ENCODE data around the gene DCDC2B. TPM values are rescaled to one million over a fixed set of nuclear protein-coding genes. Genes with fewer than 3 reads are reported as not detected.
A peak's percentile ranks its signal among the peaks of the same experiment; 100 is the strongest.

DCDC2B gene
- total and polyA plus RNA-seq, 2 of the 13 experiments (the other 11 are each of a cell fraction or from before 2014, with no cell fraction given): not detected

DNA sequence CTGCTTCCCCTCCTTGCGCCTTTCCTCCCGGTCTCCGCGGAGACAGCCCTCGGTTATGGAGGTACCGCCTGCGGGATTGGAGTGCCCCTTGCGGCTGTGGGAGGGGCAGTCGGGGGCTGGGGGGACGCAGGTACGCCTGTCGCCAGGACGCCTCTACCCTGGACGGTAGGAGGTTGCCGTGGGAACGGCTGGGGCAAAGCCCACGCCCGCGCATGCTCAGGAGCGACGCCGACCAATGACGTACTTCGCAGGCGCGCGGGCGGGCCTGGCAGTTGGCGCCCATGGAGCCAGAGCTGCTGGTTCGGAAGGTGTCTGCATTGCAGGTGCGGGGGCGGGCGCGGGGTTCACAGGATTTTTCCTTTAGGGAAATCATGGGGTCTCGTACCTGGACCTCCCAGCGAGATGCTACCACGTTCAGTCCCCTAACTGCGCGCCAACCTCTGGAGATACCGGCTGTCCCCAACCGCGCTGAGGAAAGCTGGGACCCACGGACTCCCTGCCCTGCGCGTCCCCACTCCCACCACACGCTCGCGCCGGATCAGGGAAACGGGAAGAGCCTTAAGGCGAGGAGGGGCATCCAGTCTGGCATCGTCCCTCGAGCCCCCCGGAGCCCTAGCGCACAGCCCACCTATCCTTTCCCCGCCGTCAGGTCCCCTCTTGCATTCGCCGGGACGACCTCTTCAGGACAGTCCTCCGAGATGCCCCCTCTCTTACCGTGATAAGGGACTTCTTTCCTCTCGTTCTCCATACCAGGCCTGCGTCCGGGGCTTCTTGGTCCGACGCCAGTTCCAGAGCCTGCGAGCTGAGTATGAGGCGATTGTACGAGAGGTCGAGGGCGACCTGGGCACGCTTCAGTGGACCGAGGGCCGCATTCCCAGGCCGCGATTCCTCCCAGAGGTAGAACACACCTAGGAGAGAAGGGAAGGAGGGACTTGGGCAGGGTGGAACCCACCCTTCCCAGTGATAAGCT is 3.2 kb upstream of the DCDC2B start, which contains the start of gene IQCC (continued):
- no peak for TF ChIP-seq ZNF20 (CRISPR knock-in tag; IDR thresholded peaks at IDR 0.05)
- TF ChIP-seq, protein P1, sequence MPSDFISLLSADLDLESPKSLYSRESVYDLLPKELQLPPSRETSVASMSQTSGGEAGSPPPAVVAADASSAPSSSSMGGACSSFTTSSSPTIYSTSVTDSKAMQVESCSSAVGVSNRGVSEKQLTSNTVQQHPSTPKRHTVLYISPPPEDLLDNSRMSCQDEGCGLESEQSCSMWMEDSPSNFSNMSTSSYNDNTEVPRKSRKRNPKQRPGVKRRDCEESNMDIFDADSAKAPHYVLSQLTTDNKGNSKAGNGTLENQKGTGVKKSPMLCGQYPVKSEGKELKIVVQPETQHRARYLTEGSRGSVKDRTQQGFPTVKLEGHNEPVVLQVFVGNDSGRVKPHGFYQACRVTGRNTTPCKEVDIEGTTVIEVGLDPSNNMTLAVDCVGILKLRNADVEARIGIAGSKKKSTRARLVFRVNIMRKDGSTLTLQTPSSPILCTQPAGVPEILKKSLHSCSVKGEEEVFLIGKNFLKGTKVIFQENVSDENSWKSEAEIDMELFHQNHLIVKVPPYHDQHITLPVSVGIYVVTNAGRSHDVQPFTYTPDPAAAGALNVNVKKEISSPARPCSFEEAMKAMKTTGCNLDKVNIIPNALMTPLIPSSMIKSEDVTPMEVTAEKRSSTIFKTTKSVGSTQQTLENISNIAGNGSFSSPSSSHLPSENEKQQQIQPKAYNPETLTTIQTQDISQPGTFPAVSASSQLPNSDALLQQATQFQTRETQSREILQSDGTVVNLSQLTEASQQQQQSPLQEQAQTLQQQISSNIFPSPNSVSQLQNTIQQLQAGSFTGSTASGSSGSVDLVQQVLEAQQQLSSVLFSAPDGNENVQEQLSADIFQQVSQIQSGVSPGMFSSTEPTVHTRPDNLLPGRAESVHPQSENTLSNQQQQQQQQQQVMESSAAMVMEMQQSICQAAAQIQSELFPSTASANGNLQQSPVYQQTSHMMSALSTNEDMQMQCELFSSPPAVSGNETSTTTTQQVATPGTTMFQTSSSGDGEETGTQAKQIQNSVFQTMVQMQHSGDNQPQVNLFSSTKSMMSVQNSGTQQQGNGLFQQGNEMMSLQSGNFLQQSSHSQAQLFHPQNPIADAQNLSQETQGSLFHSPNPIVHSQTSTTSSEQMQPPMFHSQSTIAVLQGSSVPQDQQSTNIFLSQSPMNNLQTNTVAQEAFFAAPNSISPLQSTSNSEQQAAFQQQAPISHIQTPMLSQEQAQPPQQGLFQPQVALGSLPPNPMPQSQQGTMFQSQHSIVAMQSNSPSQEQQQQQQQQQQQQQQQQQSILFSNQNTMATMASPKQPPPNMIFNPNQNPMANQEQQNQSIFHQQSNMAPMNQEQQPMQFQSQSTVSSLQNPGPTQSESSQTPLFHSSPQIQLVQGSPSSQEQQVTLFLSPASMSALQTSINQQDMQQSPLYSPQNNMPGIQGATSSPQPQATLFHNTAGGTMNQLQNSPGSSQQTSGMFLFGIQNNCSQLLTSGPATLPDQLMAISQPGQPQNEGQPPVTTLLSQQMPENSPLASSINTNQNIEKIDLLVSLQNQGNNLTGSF (CRISPR knock-in tag; IDR thresholded peaks at IDR 0.05): no peak
- TF ChIP-seq ZFP36 (IDR thresholded peaks at IDR 0.05; ENCODE audit: borderline replicate concordance, low read depth, low read length, partially characterized antibody): no peak
- TF ChIP-seq IKZF1 (IDR thresholded peaks at IDR 0.05): no peak
- no peak for TF ChIP-seq SIN3B (IDR thresholded peaks at IDR 0.05; ENCODE audit: low read length)
- no peak for TF ChIP-seq ZNF552 (CRISPR knock-in tag; IDR thresholded peaks at IDR 0.05; ENCODE audit: borderline replicate concordance)
- TF ChIP-seq XBP1 (CRISPR knock-in tag; IDR thresholded peaks at IDR 0.05): no peak
- TF ChIP-seq SNAPC2 (CRISPR knock-in tag; IDR thresholded peaks at IDR 0.05): no peak
- no peak for TF ChIP-seq CBX5 (CRISPR knock-in tag; IDR thresholded peaks at IDR 0.05; ENCODE audit: borderline replicate concordance)
- no peak for TF ChIP-seq JARID2 (CRISPR knock-in tag; IDR thresholded peaks at IDR 0.05; ENCODE audit: insufficient replicate concordance)
- peak; percentile 80 for TF ChIP-seq ATF7-NPFF (CRISPR knock-in tag; IDR thresholded peaks at IDR 0.05; ENCODE audit: low read depth)
- TF ChIP-seq MAF1 (CRISPR knock-in tag; IDR thresholded peaks at IDR 0.05; ENCODE audit: borderline replicate concordance): no peak
- TF ChIP-seq HOXA5 (CRISPR knock-in tag; IDR thresholded peaks at IDR 0.05): no peak
- no peak for TF ChIP-seq ELF4 (CRISPR knock-in tag; IDR thresholded peaks at IDR 0.05; ENCODE audit: borderline replicate concordance)
- TF ChIP-seq PHF8 (CRISPR knock-in tag; IDR thresholded peaks at IDR 0.05): peak; percentile 70; the same call in 1 of the 2 replicates
- TF ChIP-seq ZFAT (CRISPR knock-in tag; conservative IDR thresholded peaks at IDR 0.05): no peak
- TF ChIP-seq, protein P2, sequence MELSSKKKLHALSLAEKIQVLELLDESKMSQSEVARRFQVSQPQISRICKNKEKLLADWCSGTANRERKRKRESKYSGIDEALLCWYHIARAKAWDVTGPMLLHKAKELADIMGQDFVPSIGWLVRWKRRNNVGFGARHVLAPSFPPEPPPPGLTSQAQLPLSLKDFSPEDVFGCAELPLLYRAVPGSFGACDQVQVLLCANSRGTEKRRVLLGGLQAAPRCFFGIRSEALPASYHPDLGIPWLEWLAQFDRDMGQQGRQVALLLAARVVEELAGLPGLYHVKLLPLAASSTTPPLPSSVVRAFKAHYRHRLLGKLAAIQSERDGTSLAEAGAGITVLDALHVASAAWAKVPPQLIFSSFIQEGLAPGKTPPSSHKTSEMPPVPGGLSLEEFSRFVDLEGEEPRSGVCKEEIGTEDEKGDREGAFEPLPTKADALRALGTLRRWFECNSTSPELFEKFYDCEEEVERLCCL (CRISPR knock-in tag; IDR thresholded peaks at IDR 0.05; ENCODE audit: borderline replicate concordance): no peak
- no peak for TF ChIP-seq NFE2L2 (IDR thresholded peaks at IDR 0.05; ENCODE audit: low read length)
- TF ChIP-seq ZNF263 (CRISPR knock-in tag; IDR thresholded peaks at IDR 0.05): no peak
- no peak for TF ChIP-seq ZNF101 (CRISPR knock-in tag; IDR thresholded peaks at IDR 0.05; ENCODE audit: borderline replicate concordance, low read depth)
- peak; percentile 88 for TF ChIP-seq ATF1 (CRISPR knock-in tag; IDR thresholded peaks at IDR 0.05)
